HEK293T (cell line): Measurements from ENCODE around the gene TFR2.

Experiments used
- CTCF ChIA-PET: fragments of 350-600 bp; formaldehyde crosslinking; extraction: SDS; loops from one replicate; lab custom pipeline; 2021; ENCODE audit warnings: antibody characterized with exemption, inconsistent platforms; lab: Yijun Ruan, JAX
- POLR2A ChIA-PET: fragments of 350-600 bp; formaldehyde crosslinking; extraction: SDS; loops from one replicate; lab custom pipeline; 2020; ENCODE audit warnings: antibody characterized with exemption, inconsistent platforms; lab: Yijun Ruan, JAX
- DNase-seq: peaks from one replicate; pipeline ENCODE4 v3.0.0; 2012; ENCODE audit warnings: mixed read lengths; ENCODE audit errors: extremely low spot score
- ARNT ChIP-seq: fragments of 450-650 bp; IDR thresholded peaks from 2 replicates; pipeline ENCODE4 v1.6.1; 2017; ENCODE audit warnings: mild to moderate bottlenecking
- BHLHE40 ChIP-seq: fragments of 450-650 bp; IDR thresholded peaks from 2 replicates; pipeline ENCODE4 v1.6.1; 2016; ENCODE audit warnings: mild to moderate bottlenecking, moderate library complexity, borderline replicate concordance
- CTBP1 ChIP-seq: fragments of 450-650 bp; IDR thresholded peaks from 2 replicates; pipeline ENCODE4 v1.6.1; 2016; ENCODE audit warnings: borderline replicate concordance
- ELF4 ChIP-seq: fragments of 450-650 bp; IDR thresholded peaks from 2 replicates; pipeline ENCODE4 v1.6.1; 2017; ENCODE audit warnings: antibody characterized with exemption
- FOXA1 ChIP-seq: fragments of 450-650 bp; IDR thresholded peaks from 2 replicates; pipeline ENCODE4 v1.6.1; 2016; ENCODE audit warnings: mild to moderate bottlenecking
- FOXK2 ChIP-seq: fragments of 450-650 bp; IDR thresholded peaks from 2 replicates; pipeline ENCODE4 v1.6.1; 2016; ENCODE audit warnings: mild to moderate bottlenecking
- FOXM1 ChIP-seq: fragments of 450-650 bp; IDR thresholded peaks from 2 replicates; pipeline ENCODE4 v1.6.1; 2017; ENCODE audit warnings: mild to moderate bottlenecking, borderline replicate concordance
- HDGF ChIP-seq: fragments of 450-650 bp; IDR thresholded peaks from 2 replicates; pipeline ENCODE4 v1.6.1; 2017; ENCODE audit warnings: antibody characterized with exemption, borderline replicate concordance
- L3MBTL2 ChIP-seq: fragments of 450-650 bp; conservative IDR thresholded peaks from 2 replicates; pipeline ENCODE4 v1.6.1; 2016; ENCODE audit warnings: mild to moderate bottlenecking
- LEF1 ChIP-seq: fragments of 450-650 bp; IDR thresholded peaks from 2 replicates; pipeline ENCODE4 v1.6.1; 2017; ENCODE audit warnings: mild to moderate bottlenecking, borderline replicate concordance
- NFRKB ChIP-seq: fragments of 450-650 bp; IDR thresholded peaks from 2 replicates; pipeline ENCODE4 v1.6.1; 2016; ENCODE audit warnings: mild to moderate bottlenecking, moderate library complexity
- SP1 ChIP-seq: fragments of 450-650 bp; IDR thresholded peaks from 2 replicates; pipeline ENCODE4 v1.6.1; 2017
- SUZ12 ChIP-seq: fragments of 450-650 bp; IDR thresholded peaks from 2 replicates; pipeline ENCODE4 v1.6.1; 2016; ENCODE audit warnings: mild to moderate bottlenecking
- TARDBP ChIP-seq: fragments of 450-650 bp; IDR thresholded peaks from 2 replicates; pipeline ENCODE4 v1.6.1; 2016
- ZNF384 ChIP-seq: fragments of 450-650 bp; IDR thresholded peaks from 2 replicates; pipeline ENCODE4 v1.6.1; 2016
- TF ChIP-seq, protein P1 (sequence below): fragments of 450-650 bp; IDR thresholded peaks from 2 replicates; pipeline ENCODE4 v1.6.1; 2016

The TFR2 gene

DNA sequence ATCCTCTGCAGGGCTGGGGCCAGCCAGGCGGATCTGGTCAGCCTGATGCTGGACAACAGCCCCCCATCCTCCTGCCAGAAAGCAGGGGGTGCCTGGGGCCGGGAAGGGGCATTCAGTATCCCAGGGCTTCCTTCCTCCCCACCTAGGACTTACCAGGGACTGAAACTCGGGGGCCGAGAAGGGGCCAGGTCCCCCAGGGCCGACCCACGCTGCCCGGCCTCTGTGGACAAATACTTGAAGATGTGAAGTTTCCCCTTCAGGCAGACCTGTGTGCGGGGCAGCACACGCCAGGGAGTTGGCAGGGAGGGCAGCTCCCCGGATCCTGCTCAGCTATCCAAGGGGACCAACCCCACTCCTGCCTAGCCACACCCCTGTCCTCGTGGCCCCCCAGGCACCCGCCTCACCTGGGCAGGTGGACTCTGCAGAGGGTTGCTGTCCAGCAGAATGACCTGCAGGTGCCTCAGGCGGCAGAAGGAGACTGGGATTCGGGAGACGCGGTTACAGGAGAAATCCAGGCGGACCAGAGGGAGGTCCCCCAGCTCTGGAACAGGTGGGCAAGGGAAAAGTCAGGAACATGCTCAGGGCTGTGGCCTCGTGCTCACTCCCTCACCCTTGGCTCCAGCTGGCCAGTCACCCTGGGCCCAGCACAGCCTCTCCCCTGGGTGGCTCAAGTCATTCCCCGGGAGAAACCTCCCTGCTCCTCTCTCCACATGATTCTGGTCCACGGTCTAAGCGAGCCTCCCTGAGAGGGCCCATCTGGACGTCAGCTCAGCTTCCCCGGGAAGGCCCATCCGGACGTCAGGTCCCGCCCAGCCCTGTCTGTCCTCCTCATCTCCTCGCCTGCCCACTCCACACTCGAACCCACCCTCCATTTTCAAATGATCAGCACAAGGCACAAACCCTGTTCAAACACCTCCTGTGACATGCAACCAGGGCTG lies 62.8 kb downstream of the TFR2 start:
- POLR2A ChIA-PET, result interaction anchor here (1.8 kb wide), 1 partner anchor 127 kb away, joined by 5 read pairs; the partner anchor contains the start of gene POP7
- CTCF ChIA-PET, result interaction anchor here (0.6 kb wide), 1 partner anchor 9 kb away, joined by 3 read pairs; no protein-coding TSS in a partner anchor
- TF ChIP-seq CTBP1, result no peak
- TF ChIP-seq LEF1, result no peak
- TF ChIP-seq SUZ12, result no peak
- TF ChIP-seq ARNT, result no peak
- no peak for TF ChIP-seq ZNF384
- TF ChIP-seq NFRKB, result no peak
- TF ChIP-seq, protein P1, sequence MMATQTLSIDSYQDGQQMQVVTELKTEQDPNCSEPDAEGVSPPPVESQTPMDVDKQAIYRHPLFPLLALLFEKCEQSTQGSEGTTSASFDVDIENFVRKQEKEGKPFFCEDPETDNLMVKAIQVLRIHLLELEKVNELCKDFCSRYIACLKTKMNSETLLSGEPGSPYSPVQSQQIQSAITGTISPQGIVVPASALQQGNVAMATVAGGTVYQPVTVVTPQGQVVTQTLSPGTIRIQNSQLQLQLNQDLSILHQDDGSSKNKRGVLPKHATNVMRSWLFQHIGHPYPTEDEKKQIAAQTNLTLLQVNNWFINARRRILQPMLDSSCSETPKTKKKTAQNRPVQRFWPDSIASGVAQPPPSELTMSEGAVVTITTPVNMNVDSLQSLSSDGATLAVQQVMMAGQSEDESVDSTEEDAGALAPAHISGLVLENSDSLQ, result no peak
- no peak for TF ChIP-seq FOXA1
- no peak for TF ChIP-seq SP1
- no peak for TF ChIP-seq HDGF
- TF ChIP-seq BHLHE40, result no peak
- no peak for TF ChIP-seq L3MBTL2
- TF ChIP-seq FOXM1, result no peak
- no peak for TF ChIP-seq TARDBP
- no peak for TF ChIP-seq FOXK2
- no peak for TF ChIP-seq ELF4
- DNase-seq, result no peak

DNA sequence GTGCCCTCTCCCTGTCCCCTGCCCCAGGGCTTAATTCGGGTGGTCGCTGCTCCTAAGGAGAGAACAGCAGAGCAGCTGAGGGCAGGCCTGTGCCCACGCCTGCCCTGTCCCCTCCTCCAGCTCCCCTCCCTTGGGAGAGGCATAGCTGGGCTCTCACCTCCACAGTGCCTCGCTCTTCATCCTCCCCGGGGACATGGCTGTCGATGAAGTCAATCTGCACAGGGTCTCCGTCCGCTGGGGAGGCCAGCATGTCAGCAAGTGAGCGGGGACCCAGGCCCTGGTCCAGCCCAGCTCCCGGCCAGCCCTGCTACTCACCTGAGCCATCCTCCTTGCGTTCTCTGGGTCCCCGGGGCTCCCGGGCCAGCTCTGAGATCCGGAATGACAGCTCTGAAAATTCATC lies 63.8 kb downstream of the TFR2 start:
- no peak for TF ChIP-seq L3MBTL2
- TF ChIP-seq NFRKB, result no peak
- POLR2A ChIA-PET, result interaction anchor here (1.0 to 1.8 kb wide), 2 partner anchors 9 to 128 kb away, joined by 5 to 11 read pairs; partner anchors contain the start of genes FBXO24, LRCH4 and POP7
- DNase-seq, result no peak
- CTCF ChIA-PET, result no interaction called here

DNA sequence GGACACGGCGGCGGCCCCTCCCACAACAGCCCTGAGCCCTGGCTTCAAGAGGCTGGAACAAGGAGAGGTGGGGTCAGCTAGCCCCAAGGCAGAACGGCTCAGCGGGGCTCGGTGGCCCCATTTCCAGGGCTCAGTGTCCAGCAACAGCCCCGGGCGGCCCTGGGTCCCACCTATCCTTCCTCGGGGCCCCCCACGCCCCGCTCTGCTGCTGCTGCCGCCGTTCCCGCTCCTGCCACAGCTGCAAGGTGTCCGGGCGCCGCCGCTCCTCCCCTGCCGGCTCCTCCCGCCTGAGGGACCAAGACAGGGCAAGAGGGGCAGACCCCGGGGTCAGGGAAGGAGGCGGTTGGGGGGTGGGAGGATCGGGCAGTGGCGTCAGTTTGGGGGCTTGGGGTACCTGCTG lies 64.2 kb downstream of the TFR2 start:
- TF ChIP-seq L3MBTL2, result no peak
- no peak for TF ChIP-seq FOXK2
- TF ChIP-seq FOXA1, result no peak
- no peak for TF ChIP-seq ELF4
- no peak for TF ChIP-seq TARDBP
- TF ChIP-seq ARNT, result no peak
- no peak for TF ChIP-seq HDGF
- TF ChIP-seq SUZ12, result no peak
- TF ChIP-seq SP1, result no peak
- TF ChIP-seq CTBP1, result no peak
- TF ChIP-seq BHLHE40, result no peak
- no peak for TF ChIP-seq FOXM1
- TF ChIP-seq LEF1, result no peak
- TF ChIP-seq NFRKB, result no peak
- TF ChIP-seq, protein P1, result no peak
- TF ChIP-seq ZNF384, result no peak
- POLR2A ChIA-PET, result interaction anchor here (1.0 to 1.8 kb wide), 2 partner anchors 9 to 129 kb away, joined by 5 to 11 read pairs; partner anchors contain the start of genes FBXO24, LRCH4 and POP7
- no peak for DNase-seq
- CTCF ChIA-PET, result interaction anchor here (0.6 kb wide), 1 partner anchor 8 kb away, joined by 3 read pairs; no protein-coding TSS in a partner anchor

DNA sequence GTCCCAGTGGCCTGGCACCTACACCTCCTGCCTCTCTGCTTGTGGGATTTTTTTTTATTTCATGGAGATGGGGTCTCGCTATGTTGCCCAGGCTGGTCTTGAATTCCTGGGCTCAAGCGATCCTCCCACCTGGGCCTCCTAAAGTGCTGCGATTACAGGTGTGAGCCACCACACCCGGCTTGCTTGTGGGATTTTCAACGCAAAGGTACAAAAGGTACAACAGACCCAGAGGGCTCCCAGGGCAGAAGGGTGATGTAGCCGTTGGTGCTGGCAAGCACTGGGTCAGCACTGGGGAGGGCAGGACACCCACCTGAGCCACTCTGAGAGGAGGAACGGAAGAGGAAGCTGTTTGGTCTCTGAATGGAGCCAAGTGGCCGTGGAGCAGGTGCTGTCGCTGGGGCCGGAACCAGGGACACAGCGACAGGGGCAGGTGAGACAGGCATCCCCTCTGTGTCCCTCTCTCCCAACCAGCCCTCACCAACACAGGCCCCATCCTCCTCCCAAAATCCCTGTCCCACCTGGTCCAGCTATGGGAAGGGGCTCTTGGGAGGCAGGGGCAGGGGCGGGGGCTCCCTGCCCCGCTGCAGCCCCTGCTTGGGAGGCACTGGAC lies 64.9 kb downstream of the TFR2 start:
- POLR2A ChIA-PET, result interaction anchor here (1.8 kb wide), 1 partner anchor 129 kb away, joined by 5 read pairs; the partner anchor contains the start of gene POP7
- DNase-seq, result no peak
- TF ChIP-seq, protein P1, result no peak
- TF ChIP-seq CTBP1, result no peak
- no peak for TF ChIP-seq HDGF
- TF ChIP-seq SUZ12, result no peak
- no peak for TF ChIP-seq ELF4
- TF ChIP-seq FOXK2, result no peak
- TF ChIP-seq TARDBP, result no peak
- TF ChIP-seq BHLHE40, result no peak
- TF ChIP-seq ARNT, result no peak
- TF ChIP-seq FOXA1, result no peak
- CTCF ChIA-PET, result interaction anchor here (0.6 kb wide), 1 partner anchor 9 kb away, joined by 3 read pairs; no protein-coding TSS in a partner anchor

DNA sequence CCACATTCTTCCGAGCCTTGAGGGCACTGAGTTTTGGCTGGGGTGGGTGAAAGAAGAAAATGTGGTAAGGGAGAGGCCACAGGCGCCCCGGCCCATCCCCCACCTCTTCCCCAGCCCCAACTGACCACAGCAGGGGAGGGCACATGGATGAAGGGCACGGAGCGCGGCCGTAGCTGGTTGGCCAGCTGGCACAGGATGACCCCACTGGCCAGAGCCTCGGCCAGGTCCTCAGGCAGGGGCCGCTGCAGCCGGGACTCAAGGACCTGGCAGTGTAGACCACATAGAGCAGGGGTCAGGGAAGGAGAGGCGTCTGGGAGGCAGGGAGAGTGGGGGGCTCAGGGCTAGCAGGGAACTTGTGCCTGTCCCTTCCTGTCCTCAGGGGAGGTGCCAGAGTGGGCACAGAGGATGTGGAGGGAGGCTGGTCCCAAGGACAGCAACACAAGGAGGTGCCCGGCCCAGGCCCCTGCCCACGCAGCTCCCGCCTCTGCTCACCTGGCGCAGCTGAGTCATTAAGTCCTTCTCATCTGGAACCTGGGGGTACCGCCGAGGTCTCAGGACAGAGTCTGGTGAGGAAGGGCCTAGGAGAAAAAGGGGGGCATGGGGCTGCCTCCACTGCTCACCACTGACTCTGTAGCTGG lies 65.5 kb downstream of the TFR2 start:
- CTCF ChIA-PET, result no interaction called here
- no peak for TF ChIP-seq CTBP1
- TF ChIP-seq ARNT, result no peak
- no peak for TF ChIP-seq L3MBTL2
- TF ChIP-seq TARDBP, result no peak
- TF ChIP-seq FOXM1, result no peak
- TF ChIP-seq FOXA1, result no peak
- no peak for TF ChIP-seq LEF1
- TF ChIP-seq BHLHE40, result no peak
- TF ChIP-seq NFRKB, result no peak
- DNase-seq, result no peak
- POLR2A ChIA-PET, result no interaction called here

DNA sequence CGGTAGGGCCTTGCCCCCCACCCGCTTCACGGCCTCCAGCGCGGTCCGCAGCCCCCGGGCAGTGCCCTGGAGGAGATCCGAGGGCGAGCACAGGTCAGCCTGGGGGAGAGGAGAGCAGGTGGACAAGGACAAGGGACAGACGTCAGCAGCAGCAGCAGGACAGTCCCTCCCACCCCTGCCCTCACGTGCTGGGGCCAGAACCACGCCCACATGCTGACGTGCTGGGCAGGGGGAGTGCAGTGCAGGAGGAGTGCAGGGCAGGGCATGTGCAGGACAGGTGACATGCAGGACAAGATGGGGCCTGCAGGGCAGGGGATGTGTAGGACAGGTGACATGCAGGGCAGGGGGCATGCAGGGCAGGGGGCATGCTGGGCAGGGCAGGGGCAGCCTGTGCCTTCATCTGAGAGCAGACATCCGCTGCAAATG lies 66.1 kb downstream of the TFR2 start:
- POLR2A ChIA-PET, result no interaction called here
- no peak for DNase-seq

More for the DNA sequence above, 66.1 kb downstream of the TFR2 start:
- TF ChIP-seq HDGF (no peak), L3MBTL2 (no peak), LEF1 (no peak), SP1 (no peak), ZNF384 (no peak), ELF4 (no peak), ARNT (no peak), TARDBP (no peak), FOXA1 (no peak), CTBP1 (no peak), FOXM1 (no peak), BHLHE40 (no peak), FOXK2 (no peak), SUZ12 (no peak)
- TF ChIP-seq, protein P1, result no peak
- CTCF ChIA-PET, result no interaction called here
